Measurements from ENCODE around the gene ELMO1.

GRCh38 chr7:37007268-37007667, 441.4 kb downstream of the ELMO1 start:
- TF ChIP-seq POLR2A (IDR thresholded peaks at IDR 0.05; ENCODE audit: low read length): no peak
- no peak for TF ChIP-seq GATA1 (IDR thresholded peaks at IDR 0.05; ENCODE audit: low read depth, low read length)
